Neural cell (in vitro differentiated cells): ENCODE results near the gene ANKRD39.

Experiments
- EP300 ChIP-seq: fragments of 450-650 bp; conservative IDR thresholded peaks from 2 replicates; pipeline ENCODE4 v1.6.1; 2014; ENCODE audit warnings: antibody characterized with exemption, mild to moderate bottlenecking, moderate library complexity; ENCODE audit not compliant: poor library complexity, severe bottlenecking
- EZH2 ChIP-seq: fragments of 200-600, 300-800 bp; shearing (Covaris generic), sonication (generic); IDR thresholded peaks from 2 replicates; pipeline ENCODE4 v1.6.1; 2014; ENCODE audit warnings: antibody characterized with exemption, low read length, borderline replicate concordance, mild to moderate bottlenecking; ENCODE audit not compliant: insufficient read depth, poor library complexity, severe bottlenecking
- POLR2AphosphoS5 ChIP-seq: IDR thresholded peaks from 2 replicates; pipeline ENCODE4 v1.6.1; 2012
- RAD21 ChIP-seq: fragments of 450-650 bp; conservative IDR thresholded peaks from 2 replicates; pipeline ENCODE4 v1.6.1; 2014; ENCODE audit warnings: antibody characterized with exemption, mild to moderate bottlenecking, moderate library complexity
- SMC3 ChIP-seq: fragments of 450-650 bp; conservative IDR thresholded peaks from 2 replicates; pipeline ENCODE4 v1.6.1; 2014; ENCODE audit warnings: antibody characterized with exemption, mild to moderate bottlenecking, moderate library complexity; ENCODE audit not compliant: poor library complexity
- TAF1 ChIP-seq: IDR thresholded peaks from 2 replicates; pipeline ENCODE4 v1.6.1; 2012; ENCODE audit warnings: low read depth
- TF ChIP-seq, protein P1 (sequence below): fragments of 450-650 bp; IDR thresholded peaks from 2 replicates; pipeline ENCODE4 v1.5.1; 2014; ENCODE audit warnings: antibody characterized with exemption, mild to moderate bottlenecking, moderate library complexity; ENCODE audit not compliant: poor library complexity, severe bottlenecking
- TF ChIP-seq, protein P2 (sequence below): IDR thresholded peaks from 2 replicates; pipeline ENCODE4 v1.6.1; 2012; ENCODE audit warnings: borderline replicate concordance

DNA sequence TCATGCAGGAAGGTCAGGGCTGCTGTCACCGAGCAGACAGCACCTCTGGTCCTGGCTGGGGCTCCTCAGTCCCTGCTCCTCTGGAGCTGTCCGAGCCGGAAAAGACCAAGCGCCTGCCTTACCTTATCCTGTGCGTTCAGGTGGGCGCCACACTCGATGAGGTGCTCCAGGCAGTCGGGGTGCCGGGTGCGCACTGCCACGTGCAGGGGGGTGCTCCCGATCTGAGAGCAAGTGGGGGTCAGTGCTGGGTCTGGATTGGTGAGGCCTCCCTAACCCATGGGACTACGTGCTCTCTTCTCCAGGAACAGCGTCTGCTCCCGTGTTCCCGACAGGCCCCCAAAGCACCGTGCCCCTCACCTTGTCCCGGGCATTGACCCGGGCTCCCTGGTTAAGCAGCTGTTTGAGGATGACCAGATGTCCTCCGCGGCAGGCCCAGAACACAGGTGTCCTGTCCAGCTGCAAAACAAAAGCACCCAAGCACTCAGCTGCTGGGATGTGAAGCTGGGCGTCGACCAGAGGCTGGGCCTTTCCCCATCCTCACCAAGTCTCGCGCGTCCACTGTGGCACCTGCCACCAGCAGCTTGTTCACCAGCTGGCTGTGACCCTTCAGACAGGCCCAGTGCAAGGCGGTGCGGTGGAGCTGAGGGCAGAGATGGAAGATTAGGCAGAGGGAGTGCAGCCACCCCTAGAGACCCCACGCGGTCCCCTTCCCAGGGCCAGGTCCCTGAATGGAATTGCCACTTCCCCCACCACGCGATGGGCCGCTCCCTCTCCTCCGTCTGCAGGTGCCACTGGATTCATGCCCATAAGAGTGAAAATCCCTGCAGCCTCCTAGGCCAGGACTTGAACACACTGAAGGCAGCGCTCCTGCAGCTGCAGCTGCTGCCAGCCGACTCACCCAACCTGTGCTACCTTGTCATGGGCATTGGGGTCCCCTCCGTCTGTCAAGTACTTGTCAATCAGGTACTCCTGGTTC, 17.7 kb downstream of the ANKRD39 start:
- TF ChIP-seq, protein P1, sequence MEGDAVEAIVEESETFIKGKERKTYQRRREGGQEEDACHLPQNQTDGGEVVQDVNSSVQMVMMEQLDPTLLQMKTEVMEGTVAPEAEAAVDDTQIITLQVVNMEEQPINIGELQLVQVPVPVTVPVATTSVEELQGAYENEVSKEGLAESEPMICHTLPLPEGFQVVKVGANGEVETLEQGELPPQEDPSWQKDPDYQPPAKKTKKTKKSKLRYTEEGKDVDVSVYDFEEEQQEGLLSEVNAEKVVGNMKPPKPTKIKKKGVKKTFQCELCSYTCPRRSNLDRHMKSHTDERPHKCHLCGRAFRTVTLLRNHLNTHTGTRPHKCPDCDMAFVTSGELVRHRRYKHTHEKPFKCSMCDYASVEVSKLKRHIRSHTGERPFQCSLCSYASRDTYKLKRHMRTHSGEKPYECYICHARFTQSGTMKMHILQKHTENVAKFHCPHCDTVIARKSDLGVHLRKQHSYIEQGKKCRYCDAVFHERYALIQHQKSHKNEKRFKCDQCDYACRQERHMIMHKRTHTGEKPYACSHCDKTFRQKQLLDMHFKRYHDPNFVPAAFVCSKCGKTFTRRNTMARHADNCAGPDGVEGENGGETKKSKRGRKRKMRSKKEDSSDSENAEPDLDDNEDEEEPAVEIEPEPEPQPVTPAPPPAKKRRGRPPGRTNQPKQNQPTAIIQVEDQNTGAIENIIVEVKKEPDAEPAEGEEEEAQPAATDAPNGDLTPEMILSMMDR = no peak
- TF ChIP-seq POLR2AphosphoS5 = no peak
- no peak for TF ChIP-seq TAF1
- TF ChIP-seq, protein P2, sequence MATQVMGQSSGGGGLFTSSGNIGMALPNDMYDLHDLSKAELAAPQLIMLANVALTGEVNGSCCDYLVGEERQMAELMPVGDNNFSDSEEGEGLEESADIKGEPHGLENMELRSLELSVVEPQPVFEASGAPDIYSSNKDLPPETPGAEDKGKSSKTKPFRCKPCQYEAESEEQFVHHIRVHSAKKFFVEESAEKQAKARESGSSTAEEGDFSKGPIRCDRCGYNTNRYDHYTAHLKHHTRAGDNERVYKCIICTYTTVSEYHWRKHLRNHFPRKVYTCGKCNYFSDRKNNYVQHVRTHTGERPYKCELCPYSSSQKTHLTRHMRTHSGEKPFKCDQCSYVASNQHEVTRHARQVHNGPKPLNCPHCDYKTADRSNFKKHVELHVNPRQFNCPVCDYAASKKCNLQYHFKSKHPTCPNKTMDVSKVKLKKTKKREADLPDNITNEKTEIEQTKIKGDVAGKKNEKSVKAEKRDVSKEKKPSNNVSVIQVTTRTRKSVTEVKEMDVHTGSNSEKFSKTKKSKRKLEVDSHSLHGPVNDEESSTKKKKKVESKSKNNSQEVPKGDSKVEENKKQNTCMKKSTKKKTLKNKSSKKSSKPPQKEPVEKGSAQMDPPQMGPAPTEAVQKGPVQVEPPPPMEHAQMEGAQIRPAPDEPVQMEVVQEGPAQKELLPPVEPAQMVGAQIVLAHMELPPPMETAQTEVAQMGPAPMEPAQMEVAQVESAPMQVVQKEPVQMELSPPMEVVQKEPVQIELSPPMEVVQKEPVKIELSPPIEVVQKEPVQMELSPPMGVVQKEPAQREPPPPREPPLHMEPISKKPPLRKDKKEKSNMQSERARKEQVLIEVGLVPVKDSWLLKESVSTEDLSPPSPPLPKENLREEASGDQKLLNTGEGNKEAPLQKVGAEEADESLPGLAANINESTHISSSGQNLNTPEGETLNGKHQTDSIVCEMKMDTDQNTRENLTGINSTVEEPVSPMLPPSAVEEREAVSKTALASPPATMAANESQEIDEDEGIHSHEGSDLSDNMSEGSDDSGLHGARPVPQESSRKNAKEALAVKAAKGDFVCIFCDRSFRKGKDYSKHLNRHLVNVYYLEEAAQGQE = no peak
- no peak for TF ChIP-seq SMC3
- no peak for TF ChIP-seq RAD21
- TF ChIP-seq EP300 = no peak
- TF ChIP-seq EZH2 = no peak
